Activated CD4-positive, alpha-beta T cell treated with anti-CD3 and anti-CD28 coated beads for 36 hours (primary cell): ENCODE results near the gene UPB1. TPM values are rescaled to one million over a fixed set of nuclear protein-coding genes. Genes with fewer than 3 reads are reported as not detected.
"Not testable (repeated sequence)": the region's sequence is repeated elsewhere in the genome, so short reads cannot be mapped to it uniquely, and the experiment has no call there.

Experiments used
- ATAC-seq: fragments of 200-7000 bp; cut with Tn5 transposase; one replicate; pipeline ENCODE4 v1.10.0; 2021; ENCODE audit warnings: mild to moderate bottlenecking, moderate library complexity
- CTCF ChIA-PET: fragments of 350-600 bp; sonication (Branson Sonifier 250); formaldehyde crosslinking; loops from one replicate; lab custom pipeline; 2021; ENCODE audit warnings: antibody characterized with exemption; lab: Charles Lee
- POLR2A ChIA-PET: fragments of 350-600 bp; sonication (Branson Sonifier 250); formaldehyde crosslinking; loops from one replicate; lab custom pipeline; 2021; ENCODE audit warnings: antibody characterized with exemption, inconsistent platforms; lab: Charles Lee
- DNase-seq: peaks from one replicate; pipeline ENCODE4 v3.0.0-alpha.2; 2020
- H3K27ac Mint-ChIP-seq: one replicate; pipeline ENCODE4 v1.8.0; 2021; ENCODE audit warnings: mixed read lengths
- H3K27me3 Mint-ChIP-seq: one replicate; pipeline ENCODE4 v1.8.0; 2021; ENCODE audit warnings: mixed read lengths
- H3K36me3 Mint-ChIP-seq: one replicate; pipeline ENCODE4 v1.8.0; 2021; ENCODE audit warnings: low read depth, mixed read lengths
- H3K4me1 Mint-ChIP-seq: one replicate; pipeline ENCODE4 v1.8.0; 2021; ENCODE audit warnings: mixed read lengths
- H3K4me3 Mint-ChIP-seq: one replicate; pipeline ENCODE4 v1.8.0; 2021; ENCODE audit warnings: mild to moderate bottlenecking, moderate library complexity, mixed read lengths
- H3K9me3 Mint-ChIP-seq: one replicate; pipeline ENCODE4 v1.8.0; 2021; ENCODE audit warnings: low read depth, mixed read lengths
- intact Hi-C, 2 experiments: fragments of 100-400 bp; cut with DNase I in 1 of 2; cut with micrococcal nuclease in 1 of 2; formaldehyde crosslinking; loops; one replicate each; pipeline versions ENCODE4 v1.14.2 to v1.15.1; 2022 to 2024; cut with DNase I, micrococcal nuclease
- total RNA-seq, 2 experiments: library from RNA; stranded (reverse); gene quantifications; one replicate each; pipeline ENCODE4 v1.2.3, GENCODE V29; 2021

The UPB1 gene
- total RNA-seq, 2 experiments from 2014 or later: 0.16 to 0.28 TPM

DNA sequence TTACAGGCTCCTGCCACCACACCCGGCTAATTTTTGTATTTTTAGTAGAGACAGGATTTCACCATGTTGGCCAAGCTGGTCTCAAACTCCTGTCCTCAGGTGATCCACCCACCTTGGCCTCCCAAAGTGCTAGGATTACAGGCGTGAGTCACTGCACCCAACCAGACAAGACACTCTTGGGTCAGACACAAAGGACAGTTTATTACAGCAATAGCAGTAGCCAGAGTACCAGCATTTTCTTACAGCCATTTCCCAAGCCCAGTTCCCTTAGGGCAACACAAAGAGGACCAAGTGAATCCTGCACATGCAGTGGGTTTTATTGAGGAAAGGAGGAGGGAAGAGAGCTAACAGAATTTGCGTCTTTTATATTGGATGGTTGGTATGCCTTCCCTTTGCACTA, 35.8 kb downstream of the UPB1 start:
- not testable (repeated sequence) for H3K4me3 Mint-ChIP-seq

DNA sequence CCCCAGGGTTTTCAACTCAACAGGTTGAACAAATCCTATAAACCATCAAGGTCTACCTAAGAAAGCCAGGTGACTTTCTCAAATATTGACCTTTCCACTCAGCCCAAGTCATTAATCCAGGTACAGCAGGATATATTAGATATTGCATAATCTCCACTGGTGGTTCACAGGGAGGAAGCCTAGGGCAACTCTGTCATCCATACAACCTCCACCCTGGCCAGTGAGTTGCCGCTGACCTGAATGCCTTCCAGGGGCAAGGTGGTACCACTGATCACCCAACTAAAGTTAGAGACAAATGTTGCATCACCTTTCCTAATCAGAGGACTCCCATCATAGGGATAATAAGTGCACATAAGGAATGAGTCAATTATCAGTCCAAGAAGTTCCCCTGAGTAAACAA, 36.9 kb downstream of the UPB1 start:
- Mint-ChIP-seq H3K27ac (no peak overlapping the region), H3K27me3 (no peaks in the 10 kb centered on the region), H3K9me3 (no peaks in the 10 kb centered on the region), H3K4me1 (no peaks in the 10 kb centered on the region), H3K4me3 (no peak overlapping the region), H3K36me3 (no peaks in the 10 kb centered on the region)
- ATAC-seq: no peak
- intact Hi-C loops: no loop called here
- ChIA-PET POLR2A (no interaction called here), CTCF (no interaction called here)
- DNase-seq: no peak

More for the DNA sequence above, 35.8 kb downstream of the UPB1 start:
- H3K9me3 Mint-ChIP-seq, H3K27ac Mint-ChIP-seq, DNase-seq, intact Hi-C loops, ATAC-seq, H3K36me3 Mint-ChIP-seq, H3K27me3 Mint-ChIP-seq, H3K4me1 Mint-ChIP-seq: not testable (repeated sequence)
- CTCF ChIA-PET: interaction anchor here (0.9 to 1.6 kb wide), 3 partner anchors 23 to 210 kb away, joined by 3 read pairs; no protein-coding TSS in a partner anchor
- POLR2A ChIA-PET: interaction anchor here (0.7 kb wide), 1 partner anchor 30 kb away, joined by 3 read pairs; no protein-coding TSS in a partner anchor

DNA sequence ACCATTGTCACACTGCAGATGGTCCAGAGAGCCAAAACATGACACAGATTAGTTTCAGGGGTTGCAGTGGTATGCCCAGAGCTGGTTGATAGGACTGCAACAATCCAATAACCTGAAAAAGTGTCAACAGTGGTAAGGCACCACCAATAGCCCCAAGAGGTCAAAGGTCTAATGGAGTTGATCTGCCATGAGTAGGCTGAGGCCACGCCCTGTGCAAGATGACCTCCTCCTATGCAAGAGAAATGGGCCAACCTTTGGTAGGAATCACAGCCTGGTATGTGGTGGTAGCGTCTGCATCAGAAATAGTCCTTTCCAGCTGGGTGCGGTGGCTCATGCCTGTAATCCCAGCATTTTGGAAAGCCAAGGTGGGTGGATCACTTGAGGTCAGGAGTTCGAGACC, 40.2 kb downstream of the UPB1 start:
- no peaks in the 10 kb centered on the region for H3K27me3 Mint-ChIP-seq
- peaks cover 5% of the 10 kb centered on the region for H3K36me3 Mint-ChIP-seq
- H3K27ac Mint-ChIP-seq: no peak overlapping the region
- DNase-seq: no peak
- H3K4me3 Mint-ChIP-seq: no peak overlapping the region
- intact Hi-C loops: no loop called here
- H3K4me1 Mint-ChIP-seq: no peaks in the 10 kb centered on the region
- no peaks in the 10 kb centered on the region for H3K9me3 Mint-ChIP-seq
- POLR2A ChIA-PET: no interaction called here
- ATAC-seq: no peak
- CTCF ChIA-PET: no interaction called here

DNA sequence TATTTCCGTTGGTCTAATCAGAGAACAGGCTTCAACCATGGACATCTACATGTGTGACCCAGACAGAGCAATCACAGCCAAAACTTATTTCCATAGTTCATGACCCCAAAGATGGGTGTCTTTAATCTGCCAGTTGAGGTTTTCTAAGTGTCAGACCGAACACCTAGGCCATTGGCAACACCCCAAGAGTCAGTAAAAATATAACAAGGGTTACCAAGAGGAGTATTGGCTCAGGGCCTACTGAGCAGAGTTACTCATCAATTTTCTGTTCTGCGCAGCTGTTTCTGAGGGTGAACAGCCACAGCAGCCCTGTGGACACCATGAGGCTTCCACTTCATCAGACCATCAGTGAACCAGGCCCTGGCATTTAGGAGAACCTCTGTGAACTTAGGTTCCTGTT, 41.0 kb downstream of the UPB1 start:
- intact Hi-C loops: no loop called here
- peaks cover 7% of the 10 kb centered on the region for H3K36me3 Mint-ChIP-seq
- H3K9me3 Mint-ChIP-seq: no peaks in the 10 kb centered on the region
- ChIA-PET CTCF (interaction anchor here (0.9 to 1.8 kb wide), 2 partner anchors 8 to 10 kb away, joined by 3 to 5 read pairs; no protein-coding TSS in a partner anchor), POLR2A (interaction anchor here (0.6 kb wide), 1 partner anchor 134 kb away, joined by 6 read pairs; no protein-coding TSS in a partner anchor)
- no peak for DNase-seq
- no peak overlapping the region for H3K4me3 Mint-ChIP-seq
- no peak for ATAC-seq
- no peaks in the 10 kb centered on the region for H3K27me3 Mint-ChIP-seq
- H3K4me1 Mint-ChIP-seq: no peaks in the 10 kb centered on the region
- H3K27ac Mint-ChIP-seq: no peak overlapping the region

DNA sequence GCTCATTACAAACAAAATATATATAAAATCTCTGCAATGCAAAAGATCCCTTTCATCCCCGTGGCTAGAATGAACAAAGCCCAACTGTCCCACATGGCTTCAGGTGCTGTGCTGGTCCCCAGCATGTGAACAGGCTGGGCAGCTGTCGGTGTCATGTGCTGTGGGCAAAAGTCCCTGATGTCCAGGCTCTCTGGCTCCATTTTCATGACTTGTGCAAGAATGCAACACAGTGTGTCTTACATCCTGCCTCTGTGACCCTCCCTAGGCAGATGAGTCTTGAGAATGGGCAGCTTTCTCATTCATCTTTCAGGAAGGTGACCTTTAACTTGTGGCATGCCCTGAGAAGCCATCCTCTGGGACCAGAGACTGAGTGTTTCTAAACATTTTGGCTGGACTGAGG, 45.3 kb downstream of the UPB1 start:
- POLR2A ChIA-PET: no interaction called here
- DNase-seq: no peak
- no peak for ATAC-seq
- H3K4me3 Mint-ChIP-seq: no peak overlapping the region
- H3K4me1 Mint-ChIP-seq: no peaks in the 10 kb centered on the region
- no peaks in the 10 kb centered on the region for H3K9me3 Mint-ChIP-seq
- CTCF ChIA-PET: interaction anchor here (1.6 kb wide), 1 partner anchor 22 kb away, joined by 3 read pairs; no protein-coding TSS in a partner anchor
- intact Hi-C loops: no loop called here
- H3K36me3 Mint-ChIP-seq: peaks cover 26% of the 10 kb centered on the region
- H3K27ac Mint-ChIP-seq: no peak overlapping the region
- H3K27me3 Mint-ChIP-seq: no peaks in the 10 kb centered on the region

DNA sequence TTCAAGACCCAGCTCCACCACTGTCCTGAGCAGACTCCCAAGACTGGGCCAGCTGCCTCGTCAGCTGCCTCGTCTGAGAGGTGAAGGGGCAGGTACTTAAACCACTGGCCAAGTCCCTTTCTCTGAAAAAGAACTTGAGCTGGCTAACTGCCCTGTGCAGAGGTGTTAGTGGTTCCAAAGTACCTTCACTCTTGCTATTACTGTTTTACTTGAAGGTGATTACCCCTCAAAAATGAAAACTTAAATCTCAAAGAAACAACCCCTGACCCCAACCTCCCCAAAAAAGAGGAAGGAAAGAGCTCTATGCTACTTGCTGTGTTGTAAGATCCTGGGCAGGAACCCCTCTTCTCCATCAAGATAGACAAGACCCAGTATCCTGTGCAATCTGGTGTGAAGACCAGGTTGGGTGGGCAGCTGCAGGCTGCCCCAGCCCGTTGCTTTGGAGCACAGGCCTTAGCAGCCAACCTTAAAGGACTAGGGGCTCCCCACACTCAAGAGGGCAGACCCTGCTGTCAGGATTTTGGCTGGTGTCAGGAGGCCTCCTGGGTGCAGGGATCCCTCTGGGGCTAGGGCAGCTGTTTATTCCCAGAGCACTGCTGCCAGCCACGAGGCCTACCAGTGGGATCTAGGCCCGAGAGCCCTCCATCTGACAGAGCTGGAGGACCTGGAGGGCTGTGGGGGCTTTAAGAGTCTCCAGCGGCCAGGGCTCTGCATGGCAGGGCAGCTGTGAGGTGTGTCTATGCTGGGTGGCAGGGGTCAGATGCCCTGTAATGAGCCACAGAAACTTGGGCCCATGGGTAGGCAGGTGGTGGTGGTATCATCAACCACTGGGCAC, 46.8 kb downstream of the UPB1 start:
- H3K4me1 Mint-ChIP-seq: no peaks in the 10 kb centered on the region
- no peak for DNase-seq
- H3K27me3 Mint-ChIP-seq: no peaks in the 10 kb centered on the region

DNA sequence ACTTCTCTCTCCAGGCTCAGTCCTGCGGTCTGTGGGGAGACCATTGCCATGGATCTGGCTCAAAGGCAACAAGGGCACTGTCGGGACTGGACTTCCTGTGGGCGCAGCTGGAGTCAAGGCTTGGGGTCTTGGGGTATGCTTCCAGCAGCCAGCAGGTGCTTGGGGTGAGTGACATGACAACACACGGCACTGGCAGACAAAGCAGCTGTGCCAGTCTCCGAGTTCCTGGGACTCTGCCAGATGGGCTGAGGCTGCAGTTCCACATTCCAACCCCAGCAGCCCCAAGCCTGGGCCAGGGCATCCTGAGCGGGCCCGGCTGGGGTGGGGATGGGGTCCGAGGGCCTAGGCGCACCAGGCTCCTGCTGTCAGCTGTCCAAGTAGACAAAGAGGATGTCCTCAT, 47.5 kb downstream of the UPB1 start:
- no peak overlapping the region for H3K4me3 Mint-ChIP-seq
- ATAC-seq (no peak), DNase-seq (no peak)
- intact Hi-C loops: no loop called here
- H3K27ac Mint-ChIP-seq: no peak overlapping the region
- ChIA-PET POLR2A (no interaction called here), CTCF (no interaction called here)
- H3K4me1 Mint-ChIP-seq: no peaks in the 10 kb centered on the region
- no peaks in the 10 kb centered on the region for H3K9me3 Mint-ChIP-seq
- H3K27me3 Mint-ChIP-seq: no peaks in the 10 kb centered on the region
- peaks cover 40% of the 10 kb centered on the region for H3K36me3 Mint-ChIP-seq

More for the DNA sequence above, 46.8 kb downstream of the UPB1 start:
- Mint-ChIP-seq H3K36me3 (peaks cover 34% of the 10 kb centered on the region), H3K4me3 (no peak overlapping the region), H3K27ac (no peak overlapping the region), H3K9me3 (no peaks in the 10 kb centered on the region)
- ChIA-PET CTCF (interaction anchor here (0.5 to 1.6 kb wide), 3 partner anchors 14 to 39 kb away, joined by 3 to 4 read pairs (median 3); partner anchors contain the start of gene SNRPD3), POLR2A (no interaction called here)
- intact Hi-C loops: no loop called here
- no peak for ATAC-seq

DNA sequence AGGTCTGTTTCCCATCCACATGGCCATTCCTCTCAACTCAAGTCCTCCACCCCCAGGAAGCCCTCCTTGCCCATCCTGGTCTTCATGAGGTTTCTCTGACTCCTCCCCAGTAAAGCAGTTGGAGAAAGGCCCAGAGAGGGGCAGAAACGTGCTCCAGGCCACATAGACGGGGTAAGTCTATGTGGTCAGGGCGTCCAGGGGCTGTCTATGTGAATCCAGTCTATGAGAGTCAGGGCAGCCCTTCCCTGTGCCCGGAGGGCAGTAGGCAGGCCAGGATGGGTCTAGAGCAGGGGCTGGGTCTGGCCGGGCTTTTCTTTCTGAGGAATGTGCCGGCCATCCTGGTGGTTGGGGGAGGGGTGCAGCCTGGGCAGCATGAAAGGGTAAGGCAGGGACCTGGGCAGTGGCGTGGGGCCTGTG, 48.1 kb downstream of the UPB1 start:
- no peak overlapping the region for H3K4me3 Mint-ChIP-seq
- no peaks in the 10 kb centered on the region for H3K9me3 Mint-ChIP-seq
- ChIA-PET CTCF (no interaction called here), POLR2A (no interaction called here)
- ATAC-seq (no peak), DNase-seq (no peak)
- H3K36me3 Mint-ChIP-seq: peaks cover 40% of the 10 kb centered on the region
- H3K27me3 Mint-ChIP-seq: no peaks in the 10 kb centered on the region
- no peaks in the 10 kb centered on the region for H3K4me1 Mint-ChIP-seq
- H3K27ac Mint-ChIP-seq: no peak overlapping the region
- intact Hi-C loops: no loop called here

DNA sequence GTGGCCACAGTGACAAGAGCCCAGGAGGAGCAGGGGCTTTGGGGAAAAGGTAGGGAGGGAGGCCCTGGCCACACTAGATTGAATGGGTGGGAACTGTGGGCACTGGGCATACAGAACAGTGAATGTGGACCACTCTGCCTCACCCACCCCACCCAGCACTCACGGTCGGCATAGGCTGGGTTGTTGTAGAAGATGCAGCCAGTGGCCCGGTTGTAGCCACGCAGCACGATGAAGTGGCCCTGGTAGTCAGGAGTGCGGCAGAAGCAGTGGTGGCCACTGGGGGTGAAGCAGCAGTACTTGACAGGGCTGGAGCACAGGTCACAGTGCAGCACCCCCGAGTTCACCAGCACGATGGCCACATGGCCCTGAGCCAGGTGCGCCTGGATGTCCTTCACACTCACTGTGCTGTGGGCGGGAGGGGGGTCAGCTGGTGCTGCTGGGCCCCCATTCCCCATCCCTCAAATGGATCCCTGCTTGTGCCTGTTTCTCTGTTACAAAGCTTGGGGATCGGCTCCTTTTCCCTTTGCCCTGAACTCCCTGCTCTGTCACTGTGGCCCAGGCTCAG, 48.6 kb downstream of the UPB1 start:
- intact Hi-C loops: no loop called here
- H3K36me3 Mint-ChIP-seq: peaks cover 40% of the 10 kb centered on the region
- no peak overlapping the region for H3K27ac Mint-ChIP-seq
- H3K4me3 Mint-ChIP-seq: no peak overlapping the region
- H3K27me3 Mint-ChIP-seq: no peaks in the 10 kb centered on the region
- ATAC-seq (no peak), DNase-seq (no peak)
- POLR2A ChIA-PET: interaction anchor here (1.2 kb wide), 1 partner anchor 9 kb away, joined by 5 read pairs; no protein-coding TSS in a partner anchor
- no peaks in the 10 kb centered on the region for H3K9me3 Mint-ChIP-seq
- H3K4me1 Mint-ChIP-seq: no peaks in the 10 kb centered on the region
- CTCF ChIA-PET: interaction anchor here (2.0 kb wide), 1 partner anchor 17 kb away, joined by 10 read pairs; no protein-coding TSS in a partner anchor

DNA sequence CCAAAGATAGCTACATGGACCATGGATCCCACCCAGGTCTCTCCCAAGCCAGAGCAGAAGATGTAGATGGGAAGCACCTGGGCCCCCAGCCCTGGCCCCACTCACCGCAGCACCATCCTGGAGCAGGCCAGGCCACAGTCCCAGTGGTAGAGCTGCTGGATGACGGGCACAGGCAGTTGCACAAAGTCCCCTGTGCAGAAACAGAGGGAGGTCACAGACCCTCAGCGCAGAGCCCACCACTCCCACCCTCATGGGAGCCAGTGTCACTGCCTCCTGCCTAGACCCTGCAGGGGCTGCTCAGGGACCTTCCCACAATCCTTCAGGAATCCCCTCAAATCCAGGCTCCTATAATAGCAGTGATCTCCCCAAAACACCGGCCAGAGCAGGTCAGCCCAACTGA, 53.7 kb downstream of the UPB1 start:
- POLR2A ChIA-PET: no interaction called here
- peaks cover 20% of the 10 kb centered on the region for H3K4me1 Mint-ChIP-seq
- peaks cover 17% of the 10 kb centered on the region for H3K36me3 Mint-ChIP-seq
- no peaks in the 10 kb centered on the region for H3K27me3 Mint-ChIP-seq
- H3K27ac Mint-ChIP-seq: no peak overlapping the region
- DNase-seq (no peak), ATAC-seq (no peak)
- CTCF ChIA-PET: no interaction called here
- intact Hi-C loops: no loop called here
- no peaks in the 10 kb centered on the region for H3K9me3 Mint-ChIP-seq
- no peak overlapping the region for H3K4me3 Mint-ChIP-seq

DNA sequence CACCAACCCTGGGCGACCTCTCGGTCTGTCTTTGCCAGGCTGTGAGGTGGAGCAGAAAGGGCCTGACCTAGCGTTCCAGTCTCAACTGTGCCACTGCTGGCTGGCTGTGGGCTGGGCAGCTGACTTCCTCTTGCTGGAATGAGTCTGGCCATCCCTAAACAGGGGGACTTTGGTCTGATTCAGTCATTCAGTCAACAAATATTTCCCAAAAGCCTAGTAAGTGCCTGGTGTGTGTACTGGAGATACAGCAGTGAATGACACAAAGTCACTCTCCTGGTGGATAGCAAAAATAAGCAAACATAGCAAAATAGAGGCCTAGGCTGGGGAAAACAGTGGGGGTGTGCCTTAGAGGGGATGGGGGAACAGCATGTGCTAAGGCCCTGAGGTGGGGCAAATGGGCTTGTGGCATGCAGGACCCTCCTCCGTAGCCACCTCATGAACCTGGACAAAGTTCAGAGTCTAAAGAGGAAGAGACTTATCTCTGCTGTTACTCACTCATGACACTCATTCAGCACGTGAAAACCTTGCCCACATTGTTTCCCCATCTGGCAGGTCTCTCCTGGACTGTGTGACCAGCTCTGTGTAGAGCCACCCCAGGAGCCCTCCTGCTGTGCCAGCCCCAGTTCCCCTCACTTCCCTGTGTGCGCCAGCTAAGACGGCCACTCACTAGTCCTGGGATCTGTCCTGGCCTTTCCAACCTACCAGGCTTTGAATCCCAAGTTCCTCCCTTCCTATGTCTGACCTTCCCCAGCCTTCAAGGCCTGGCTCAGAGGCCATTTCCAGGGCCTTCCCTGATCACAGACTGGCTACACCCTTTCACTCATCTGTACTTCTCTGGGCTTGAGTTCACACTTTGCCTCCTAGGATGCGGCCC, 55.1 kb downstream of the UPB1 start:
- no peak overlapping the region for H3K27ac Mint-ChIP-seq
- ATAC-seq: no peak
- H3K27me3 Mint-ChIP-seq: no peaks in the 10 kb centered on the region
- ChIA-PET CTCF (interaction anchor here (1.3 kb wide), 1 partner anchor 24 kb away, joined by 3 read pairs; no protein-coding TSS in a partner anchor), POLR2A (no interaction called here)
- intact Hi-C loops: loop anchor here in 1 of 2 experiments (10.0 kb wide), 1 partner anchor 655 kb away; the partner anchor contains the start of gene MIF
- no peak overlapping the region for H3K4me3 Mint-ChIP-seq
- peaks cover 21% of the 10 kb centered on the region for H3K36me3 Mint-ChIP-seq
- no peaks in the 10 kb centered on the region for H3K9me3 Mint-ChIP-seq
- peaks cover 25% of the 10 kb centered on the region for H3K4me1 Mint-ChIP-seq
- DNase-seq: no peak
